ENCODE data around the gene SUCLA2. TPM values are rescaled to one million over a fixed set of nuclear protein-coding genes. Genes with fewer than 3 reads are reported as not detected.

Gene SUCLA2
- polyA plus RNA-seq, 3 donors, result 15.0 to 37.2 (median 34.3) TPM

- peaks cover 37 to 96% of the 10 kb centered on the region in 2 donors for H3K36me3 ChIP-seq (replicated peaks in 1 of 2; ENCODE audit: control insufficient read depth in 1 of 2, insufficient read depth in 2 of 2, low read length in 2 of 2)
- peaks cover 14 to 45% of the 10 kb centered on the region in 2 donors for H3K9me3 ChIP-seq (replicated peaks in 1 of 2; ENCODE audit: control insufficient read depth in 1 of 2, insufficient read depth in 1 of 2, low read length in 2 of 2)
Observed at GRCh38 chr13:47955836-47956235, 45.2 kb downstream of the SUCLA2 start.

GRCh38 chr13:47949799-47950198, 51.3 kb downstream of the SUCLA2 start:
- no peak for DNase-seq
- no peaks in the 10 kb centered on the region for H3K4me1 Mint-ChIP-seq

More at GRCh38 chr13:47955836-47956235, 45.2 kb downstream of the SUCLA2 start:
- no peak overlapping the region for H3K4me2 ChIP-seq (replicated peaks; ENCODE audit: extremely low read depth, low read length, poor library complexity, severe bottlenecking)
- no peak for TF ChIP-seq CTCF (IDR thresholded peaks at IDR 0.05)
- H2AFZ ChIP-seq (ENCODE audit: insufficient read depth, low read depth, low read length, poor library complexity, severe bottlenecking), result no peak overlapping the region
- Mint-ChIP-seq H3K9me3 (peaks cover 30 to 45% (median 40%) of the 10 kb centered on the region in 7 donors), H3K4me3 (no peak overlapping the region), H3K4me1 (no peaks in the 10 kb centered on the region), H3K27ac (no peak overlapping the region), H3K36me3 (peaks cover 82 to 88% of the 10 kb centered on the region in 2 donors), H3K27me3 (ENCODE audit: low read depth in 3 of 3) (no peaks in the 10 kb centered on the region)
- no peak overlapping the region for H3K27ac ChIP-seq (ENCODE audit: low read depth in 1 of 2, low read length in 2 of 2)
- intact Hi-C loops (cut with micrococcal nuclease), result no loop called here
- no peak for DNase-seq
- no peaks in the 10 kb centered on the region for H3K79me2 ChIP-seq (ENCODE audit: insufficient read depth, low read length)
- no CpG with 5 or more reads among the region's 2 CpGs for WGBS (ENCODE audit: insufficient coverage)
- no peak overlapping the region for H3K9ac ChIP-seq (ENCODE audit: insufficient read depth, low read length, poor library complexity, severe bottlenecking)
- H3K4me3 ChIP-seq (replicated peaks in 1 of 3; ENCODE audit: low read depth in 2 of 3, low read length in 3 of 3), result no peak overlapping the region
- no peaks in the 10 kb centered on the region for H3K27me3 ChIP-seq (ENCODE audit: control insufficient read depth in 2 of 2, insufficient read depth in 2 of 2, low read length in 2 of 2)
- no peaks in the 10 kb centered on the region for H4K20me1 ChIP-seq (ENCODE audit: insufficient read depth, low read length)
- no peaks in the 10 kb centered on the region for H3K4me1 ChIP-seq (ENCODE audit: control insufficient read depth in 1 of 2, insufficient read depth in 2 of 2, low read length in 2 of 2)

More at GRCh38 chr13:47949799-47950198, 51.3 kb downstream of the SUCLA2 start:
- Histone ChIP-seq H3K27ac (ENCODE audit: low read depth in 1 of 2, low read length in 2 of 2) (no peak overlapping the region), H4K20me1 (ENCODE audit: insufficient read depth, low read length) (no peaks in the 10 kb centered on the region), H3K79me2 (ENCODE audit: insufficient read depth, low read length) (no peaks in the 10 kb centered on the region), H3K4me3 (replicated peaks in 1 of 3; ENCODE audit: low read depth in 2 of 3, low read length in 3 of 3) (no peak overlapping the region), H3K9ac (ENCODE audit: insufficient read depth, low read length, poor library complexity, severe bottlenecking) (no peak overlapping the region), H3K4me1 (ENCODE audit: control insufficient read depth in 1 of 2, insufficient read depth in 2 of 2, low read length in 2 of 2) (no peaks in the 10 kb centered on the region), H3K9me3 (replicated peaks in 1 of 2; ENCODE audit: control insufficient read depth in 1 of 2, insufficient read depth in 1 of 2, low read length in 2 of 2) (no peaks in the 10 kb centered on the region), H2AFZ (ENCODE audit: insufficient read depth, low read depth, low read length, poor library complexity, severe bottlenecking) (no peak overlapping the region), H3K27me3 (ENCODE audit: control insufficient read depth in 2 of 2, insufficient read depth in 2 of 2, low read length in 2 of 2) (no peaks in the 10 kb centered on the region), H3K4me2 (replicated peaks; ENCODE audit: extremely low read depth, low read length, poor library complexity, severe bottlenecking) (no peak overlapping the region), H3K36me3 (replicated peaks in 1 of 2; ENCODE audit: control insufficient read depth in 1 of 2, insufficient read depth in 2 of 2, low read length in 2 of 2) (peaks cover 42 to 90% of the 10 kb centered on the region in 2 donors)
- no CpG with 5 or more reads among the region's 2 CpGs for WGBS (ENCODE audit: insufficient coverage)
- no peak for TF ChIP-seq CTCF (IDR thresholded peaks at IDR 0.05)
- Mint-ChIP-seq H3K4me3 (no peak overlapping the region), H3K27me3 (ENCODE audit: low read depth in 3 of 3) (peaks cover 0 to 3% (median 0%) of the 10 kb centered on the region in 3 donors), H3K27ac (no peak overlapping the region), H3K36me3 (peaks cover 71 to 81% of the 10 kb centered on the region in 2 donors), H3K9me3 (no peaks in the 10 kb centered on the region)
- intact Hi-C loops (cut with micrococcal nuclease), result no loop called here
